Measurements from ENCODE around the gene LY6G6C. TPM values are rescaled to one million over a fixed set of nuclear protein-coding genes. Genes with fewer than 3 reads are reported as not detected.

Gene LY6G6C
- total RNA-seq, result not detected in 2 replicates

GRCh38 chr6:31721351-31722020 lies at the start of gene LY6G6C:
Gene LY6G6C (minus strand): TSS chr6:31721746. CDS start chr6:31721679, 67 bp downstream.

GRCh38 chr6:31762356-31762755 lies 40.8 kb upstream of the LY6G6C start, which contains the start of gene SAPCD1:
Gene SAPCD1 (plus strand): TSS chr6:31762656. CDS start chr6:31763055, 399 bp downstream.

GRCh38 chr6:31739639-31740396 lies 18.3 kb upstream of the LY6G6C start, which contains the start of gene MSH5:
Gene MSH5 (plus strand): TSS chr6:31740005. CDS start chr6:31740467, 462 bp downstream.

GRCh38 chr6:31736021-31736767 lies 14.6 kb upstream of the LY6G6C start, which contains the start of gene CLIC1:
Gene CLIC1 (minus strand): TSS chr6:31736530. CDS start chr6:31736300, 230 bp downstream.

GRCh38 chr6:31728767-31729514 lies 7.4 kb upstream of the LY6G6C start, which contains the start of gene DDAH2:
Gene DDAH2 (minus strand): TSS chr6:31729299. CDS start chr6:31729161, 138 bp downstream.

GRCh38 chr6:31723245-31723979 lies 1.9 kb upstream of the LY6G6C start, which contains the start of gene MPIG6B:
Gene MPIG6B (plus strand): TSS chr6:31723373. CDS start chr6:31723384, 11 bp downstream.

GRCh38 chr6:31715022-31715958 lies 6.3 kb downstream of the LY6G6C start, which contains the start of gene LY6G6D:
Gene LY6G6D (plus strand): TSS chr6:31715348. CDS start chr6:31715356, 8 bp downstream.

GRCh38 chr6:31706599-31706998 lies 14.9 kb downstream of the LY6G6C start, which contains the start of gene LY6G6F:
Gene LY6G6F (plus strand): TSS chr6:31706866. CDS start chr6:31706907, 41 bp downstream.

GRCh38 chr6:31702819-31703716 lies 18.5 kb downstream of the LY6G6C start, which contains the start of gene ABHD16A:
Gene ABHD16A (minus strand): TSS chr6:31703324. CDS start chr6:31703281, 43 bp downstream.

GRCh38 chr6:31680226-31681134 lies 41.1 kb downstream of the LY6G6C start, which contains the start of gene LY6G5C:
Gene LY6G5C (minus strand): TSS chr6:31681067. CDS start chr6:31680373, 694 bp downstream.

GRCh38 chr6:31669676-31670075 lies 51.9 kb downstream of the LY6G6C start, which contains the start of gene LY6G5B:
Gene LY6G5B (plus strand): TSS chr6:31669976. CDS start chr6:31670951, 975 bp downstream.

Other genes starting within 250 kb of the LY6G6C start
- 11.6 and 21.9 TPM in 2 replicates for gene MICB, start 223.6 kb downstream of the LY6G6C start, total RNA-seq
- not detected in 2 replicates for gene MCCD1, start 192.8 kb downstream of the LY6G6C start, total RNA-seq
- gene DDX39B, start 179.7 kb downstream of the LY6G6C start, total RNA-seq, result 355 and 485 TPM in 2 replicates
- gene ATP6V1G2, start 175.1 kb downstream of the LY6G6C start, total RNA-seq, result 2.0 and 3.0 TPM in 2 replicates
- 26.0 and 36.1 TPM in 2 replicates for gene NFKBIL1, start 174.1 kb downstream of the LY6G6C start, total RNA-seq
- gene LTA, start 149.5 kb downstream of the LY6G6C start, total RNA-seq, result not detected in 2 replicates
- not detected in 2 replicates for gene TNF, start 146.2 kb downstream of the LY6G6C start, total RNA-seq
- gene LTB, start 139.3 kb downstream of the LY6G6C start, total RNA-seq, result 0.25 TPM in 1 of 2 replicates, not detected in the other
- gene LST1, start 135.5 kb downstream of the LY6G6C start, total RNA-seq, result not detected in 2 replicates
- gene NCR3, start 128.7 kb downstream of the LY6G6C start, total RNA-seq, result not detected in 2 replicates
- gene AIF1, start 106.5 kb downstream of the LY6G6C start, total RNA-seq, result not detected in 2 replicates
- gene PRRC2A, start 101.0 kb downstream of the LY6G6C start, total RNA-seq, result 42.2 and 46.1 TPM in 2 replicates
- 122 and 128 TPM in 2 replicates for gene BAG6, start 69.1 kb downstream of the LY6G6C start, total RNA-seq
- 0.89 and 1.2 TPM in 2 replicates for gene APOM, start 65.9 kb downstream of the LY6G6C start, total RNA-seq
- 22.6 and 28.4 TPM in 2 replicates for gene C6orf47, start 61.0 kb downstream of the LY6G6C start, total RNA-seq
- 13.0 and 18.5 TPM in 2 replicates for gene GPANK1, start 56.7 kb downstream of the LY6G6C start, total RNA-seq
- 82.2 and 114 TPM in 2 replicates for gene CSNK2B, start 55.7 kb downstream of the LY6G6C start, total RNA-seq
- 3.0 and 3.4 TPM in 2 replicates for gene LY6G5B, start 51.8 kb downstream of the LY6G6C start, total RNA-seq
- gene LY6G5C, start 40.7 kb downstream of the LY6G6C start, total RNA-seq, result 0.33 and 0.37 TPM in 2 replicates
- 42.8 and 50.0 TPM in 2 replicates for gene ABHD16A, start 18.4 kb downstream of the LY6G6C start, total RNA-seq
- gene LY6G6F, start 14.9 kb downstream of the LY6G6C start, total RNA-seq, result not detected in 2 replicates
- gene LY6G6D, start 6.4 kb downstream of the LY6G6C start, total RNA-seq, result not detected in 2 replicates
- not detected in 2 replicates for gene MPIG6B, start 1.6 kb upstream of the LY6G6C start, total RNA-seq
- gene DDAH2, start 7.6 kb upstream of the LY6G6C start, total RNA-seq, result 39.3 and 81.0 TPM in 2 replicates
- 791 and 1,362 TPM in 2 replicates for gene CLIC1, start 14.8 kb upstream of the LY6G6C start, total RNA-seq
- gene MSH5, start 18.3 kb upstream of the LY6G6C start, total RNA-seq, result 13.0 and 21.6 TPM in 2 replicates
- gene SAPCD1, start 40.9 kb upstream of the LY6G6C start, total RNA-seq, result 1.00 and 1.2 TPM in 2 replicates
- 0.11 and 0.25 TPM in 2 replicates for gene VWA7, start 55.6 kb upstream of the LY6G6C start, total RNA-seq
- 68.7 and 88.5 TPM in 2 replicates for gene VARS1, start 74.0 kb upstream of the LY6G6C start, total RNA-seq
- 34.9 and 48.9 TPM in 2 replicates for gene LSM2, start 85.2 kb upstream of the LY6G6C start, total RNA-seq
- gene HSPA1L, start 93.5 kb upstream of the LY6G6C start, total RNA-seq, result 0.89 and 1.7 TPM in 2 replicates
- 60.4 and 107 TPM in 2 replicates for gene HSPA1A, start 93.8 kb upstream of the LY6G6C start, total RNA-seq
- gene HSPA1B, start 106.0 kb upstream of the LY6G6C start, total RNA-seq, result 94.5 and 181 TPM in 2 replicates
- 72.7 and 128 TPM in 2 replicates for gene NEU1, start 141.1 kb upstream of the LY6G6C start, total RNA-seq
- gene SLC44A4, start 157.3 kb upstream of the LY6G6C start, total RNA-seq, result 0.25 TPM in 1 of 2 replicates, not detected in the other
- 74.0 and 94.5 TPM in 2 replicates for gene EHMT2, start 176.0 kb upstream of the LY6G6C start, total RNA-seq
- 4.9 and 8.1 TPM in 2 replicates for gene ZBTB12, start 180.3 kb upstream of the LY6G6C start, total RNA-seq
- gene C2, start 206.0 kb upstream of the LY6G6C start, total RNA-seq, result 0.77 and 2.0 TPM in 2 replicates
- gene CFB, start 224.3 kb upstream of the LY6G6C start, total RNA-seq, result 2.3 and 5.6 TPM in 2 replicates
- 121 and 171 TPM in 2 replicates for gene NELFE, start 237.2 kb upstream of the LY6G6C start, total RNA-seq
- 50.1 and 53.1 TPM in 2 replicates for gene SKIC2, start 237.4 kb upstream of the LY6G6C start, total RNA-seq

Measured in uterine smooth muscle cell (primary cell).